Kidney epithelial cell (primary cell): ENCODE results near the gene GORASP1. TPM values are rescaled to one million over a fixed set of nuclear protein-coding genes. Genes with fewer than 3 reads are reported as not detected.

Source experiments
- DNase-seq: peaks from one replicate; pipeline ENCODE4 v3.0.0-alpha.2; 2010; ENCODE audit warnings: low read depth
- H3K27me3 ChIP-seq: 2 replicates; pipeline ENCODE4 v1.6.0; 2011; ENCODE audit warnings: low read length; ENCODE audit not compliant: control insufficient read depth, insufficient read depth
- H3K36me3 ChIP-seq: 2 replicates; pipeline ENCODE4 v1.5.1; 2011; ENCODE audit warnings: low read length; ENCODE audit not compliant: control insufficient read depth, insufficient read depth
- H3K4me3 ChIP-seq: 2 replicates; pipeline ENCODE4 v1.5.1; 2011; ENCODE audit warnings: low read depth, mild to moderate bottlenecking, control low read depth, low read length
- total RNA-seq: library from RNA; depleted of rRNA; stranded (reverse); fragments of >200 nt; gene quantifications from 2 replicates; pipeline ENCODE4 v1.2.3, GENCODE V29; 2015
- TF ChIP-seq, protein P1 (sequence below): IDR thresholded peaks from 2 replicates; pipeline ENCODE4 v1.5.1; 2011; ENCODE audit warnings: mild to moderate bottlenecking, moderate library complexity, low read length, control low read depth, inconsistent platforms; ENCODE audit not compliant: insufficient read depth, poor library complexity, severe bottlenecking

Gene GORASP1
- total RNA-seq, 1 donor from 2014 or later, result 34.8 TPM

DNA sequence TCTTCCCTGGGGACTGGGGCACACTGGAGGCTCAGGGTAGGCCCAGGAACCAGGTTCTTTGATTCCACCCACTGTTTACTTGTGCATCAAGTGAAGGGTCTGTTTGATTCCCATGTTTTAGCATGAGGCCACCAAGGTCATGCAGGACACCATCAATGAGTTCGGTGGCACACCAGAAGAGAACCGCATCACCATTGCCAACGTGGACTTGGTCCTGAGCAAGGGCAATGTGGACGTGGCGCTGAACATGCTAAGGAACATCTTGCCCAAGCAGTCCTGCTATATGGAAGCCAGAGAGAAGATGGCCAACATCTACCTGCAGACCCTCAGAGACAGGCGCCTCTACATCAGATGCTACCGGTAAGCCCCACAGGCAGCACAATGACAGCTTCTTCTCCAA is 21.5 kb upstream of the GORASP1 start:
- TF ChIP-seq, protein P1, sequence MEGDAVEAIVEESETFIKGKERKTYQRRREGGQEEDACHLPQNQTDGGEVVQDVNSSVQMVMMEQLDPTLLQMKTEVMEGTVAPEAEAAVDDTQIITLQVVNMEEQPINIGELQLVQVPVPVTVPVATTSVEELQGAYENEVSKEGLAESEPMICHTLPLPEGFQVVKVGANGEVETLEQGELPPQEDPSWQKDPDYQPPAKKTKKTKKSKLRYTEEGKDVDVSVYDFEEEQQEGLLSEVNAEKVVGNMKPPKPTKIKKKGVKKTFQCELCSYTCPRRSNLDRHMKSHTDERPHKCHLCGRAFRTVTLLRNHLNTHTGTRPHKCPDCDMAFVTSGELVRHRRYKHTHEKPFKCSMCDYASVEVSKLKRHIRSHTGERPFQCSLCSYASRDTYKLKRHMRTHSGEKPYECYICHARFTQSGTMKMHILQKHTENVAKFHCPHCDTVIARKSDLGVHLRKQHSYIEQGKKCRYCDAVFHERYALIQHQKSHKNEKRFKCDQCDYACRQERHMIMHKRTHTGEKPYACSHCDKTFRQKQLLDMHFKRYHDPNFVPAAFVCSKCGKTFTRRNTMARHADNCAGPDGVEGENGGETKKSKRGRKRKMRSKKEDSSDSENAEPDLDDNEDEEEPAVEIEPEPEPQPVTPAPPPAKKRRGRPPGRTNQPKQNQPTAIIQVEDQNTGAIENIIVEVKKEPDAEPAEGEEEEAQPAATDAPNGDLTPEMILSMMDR, result no peak

DNA sequence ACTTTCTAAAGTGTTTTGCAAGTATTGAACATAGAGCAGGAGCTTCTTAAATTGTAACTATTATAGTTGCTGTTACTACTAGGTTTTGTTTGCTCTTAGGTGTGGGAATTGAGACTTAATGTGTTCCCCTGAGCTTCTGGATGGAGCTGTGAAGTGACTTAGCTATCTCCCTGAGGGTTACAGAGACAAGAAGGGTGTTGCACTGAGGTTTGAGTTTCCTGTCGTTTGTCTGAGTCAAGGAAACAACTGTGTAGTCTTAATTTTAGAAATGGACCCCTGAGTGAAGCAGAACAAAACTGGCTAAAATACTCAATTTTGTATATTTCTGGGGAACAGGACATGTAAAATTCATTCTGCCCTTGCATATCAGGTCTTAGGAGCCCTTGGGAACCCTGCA is 20.5 kb upstream of the GORASP1 start:
- H3K4me3 ChIP-seq, result no peak overlapping the region
- DNase-seq, result no peak
- H3K36me3 ChIP-seq, result no peaks in the 10 kb centered on the region
- no peaks in the 10 kb centered on the region for H3K27me3 ChIP-seq
- TF ChIP-seq, protein P1, result no peak

More for the DNA sequence above, 21.5 kb upstream of the GORASP1 start:
- no peak for DNase-seq
- Histone ChIP-seq H3K27me3 (no peaks in the 10 kb centered on the region), H3K36me3 (no peaks in the 10 kb centered on the region), H3K4me3 (no peak overlapping the region)

DNA sequence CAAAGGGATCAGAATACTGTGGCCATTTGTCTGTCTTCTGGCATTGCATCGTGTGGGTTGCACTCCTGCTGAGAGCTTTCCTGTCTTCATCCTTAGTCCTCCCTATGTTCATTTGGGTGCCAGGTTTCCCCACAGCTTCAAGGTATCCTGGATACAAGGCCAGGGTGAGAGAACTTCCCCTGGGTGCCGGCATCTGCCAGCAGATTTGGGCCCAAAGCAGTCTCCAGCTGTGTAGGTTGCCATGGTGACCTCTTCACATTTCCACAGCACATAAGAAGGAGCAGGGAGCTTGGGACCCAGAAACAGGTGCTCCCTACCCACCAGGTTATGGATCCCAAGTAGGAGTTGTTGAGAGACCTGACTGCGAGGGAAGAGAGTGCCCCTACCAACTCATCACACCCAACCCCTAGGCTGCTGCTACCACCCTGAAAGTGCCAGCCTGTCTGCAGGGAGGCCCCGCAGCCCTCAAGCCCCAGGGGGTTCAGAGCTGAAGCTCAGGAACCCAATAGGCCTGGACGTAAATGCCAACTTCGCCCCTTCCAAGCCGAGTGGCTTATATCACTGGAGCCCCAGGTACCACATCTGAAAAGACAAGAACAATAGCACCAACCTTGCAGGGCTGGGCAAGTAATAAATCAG is 20.0 kb upstream of the GORASP1 start:
- TF ChIP-seq, protein P1, result no peak
- H3K27me3 ChIP-seq, result no peaks in the 10 kb centered on the region
- DNase-seq, result no peak
- no peaks in the 10 kb centered on the region for H3K36me3 ChIP-seq
- H3K4me3 ChIP-seq, result no peak overlapping the region

DNA sequence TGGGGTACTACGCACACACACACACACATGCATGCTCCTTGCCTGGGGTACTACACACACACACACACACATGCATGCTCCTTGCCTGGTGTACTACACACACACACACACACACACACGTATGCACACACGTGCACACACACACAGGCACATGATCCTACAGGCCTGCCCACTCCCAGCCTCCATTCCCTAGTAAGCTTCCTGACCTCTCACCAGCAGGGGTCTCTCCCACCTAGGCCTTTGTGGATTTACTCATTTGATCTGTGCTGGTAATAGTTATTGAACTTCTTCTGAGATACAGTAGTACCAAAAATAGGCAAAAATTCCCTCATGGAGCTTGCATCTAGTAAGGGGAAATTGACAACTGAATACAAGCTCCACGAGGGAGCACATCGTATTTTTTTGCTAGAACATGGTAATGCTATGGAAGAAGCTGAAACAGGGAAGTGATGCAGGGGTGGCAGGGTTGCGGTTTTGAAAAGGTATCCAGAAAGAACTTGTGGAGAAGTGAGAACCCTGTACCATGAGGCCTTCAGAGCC is 19.2 kb upstream of the GORASP1 start:
- H3K4me3 ChIP-seq, result no peak overlapping the region
- no peaks in the 10 kb centered on the region for H3K27me3 ChIP-seq
- TF ChIP-seq, protein P1, result peak; percentile 62
- no peak for DNase-seq
- H3K36me3 ChIP-seq, result no peaks in the 10 kb centered on the region

DNA sequence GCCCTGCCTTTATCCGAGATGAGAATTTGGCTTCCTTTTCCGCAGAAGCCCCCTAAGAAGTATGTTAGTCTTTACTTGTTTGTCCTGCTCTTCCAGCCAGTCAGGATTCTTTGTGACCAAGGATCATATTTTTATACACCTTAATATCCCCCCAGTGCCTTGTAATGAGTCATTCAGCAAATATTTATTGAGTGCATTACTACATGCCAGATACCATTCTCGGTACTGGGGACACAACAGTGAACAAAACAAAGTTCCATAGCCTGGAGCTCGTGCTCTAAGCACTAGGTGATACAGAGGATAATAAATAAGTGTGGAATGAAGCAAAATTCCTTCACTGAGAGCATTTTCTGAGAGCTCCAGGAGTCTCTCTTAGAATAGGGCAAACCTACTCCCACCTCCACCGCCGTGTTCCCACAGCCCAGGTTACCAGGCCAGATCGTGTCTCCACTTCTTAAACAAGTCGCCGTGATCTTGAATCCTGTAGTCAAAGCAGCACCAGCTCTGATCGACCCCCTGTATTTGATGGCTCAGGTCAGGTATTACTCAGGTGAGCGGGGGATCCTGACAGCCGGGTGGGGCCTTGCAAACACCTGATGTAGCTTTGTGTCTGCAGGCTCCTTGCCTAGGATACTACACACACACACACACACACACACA is 18.5 kb upstream of the GORASP1 start:
- TF ChIP-seq, protein P1, result no peak
- H3K4me3 ChIP-seq, result no peak overlapping the region
- no peaks in the 10 kb centered on the region for H3K27me3 ChIP-seq
- no peak for DNase-seq
- H3K36me3 ChIP-seq, result no peaks in the 10 kb centered on the region
